ENCODE measurements around the gene OR1E2.

OR1E2 gene

DNA sequence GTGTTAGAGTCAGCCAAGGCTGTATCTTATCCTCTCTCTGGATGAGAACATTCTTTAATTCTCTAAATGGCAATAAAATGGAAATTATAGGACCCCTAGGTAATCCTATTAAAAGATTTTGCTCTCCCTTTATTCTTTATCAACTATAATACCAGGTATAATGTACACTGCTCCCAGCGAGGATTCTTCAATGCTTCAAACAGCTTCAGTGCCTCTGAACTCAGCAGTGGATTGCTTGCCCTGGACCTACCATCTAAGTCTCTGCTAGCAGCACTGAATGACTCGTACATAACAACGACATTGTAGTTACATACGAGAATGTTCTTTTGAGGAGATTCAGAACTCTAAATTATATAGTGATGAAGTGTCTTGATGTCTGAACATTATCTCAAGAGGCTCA lies 43.9 kb downstream of the OR1E2 start:
- no peak for DNase-seq

- no peak for DNase-seq
These were observed 47.5 kb downstream of the OR1E2 start, which contains the start of gene OR3A2 for GRCh38 chr17:3385869-3386816. OR3A2 (minus strand) TSS chr17:3386308.

Data from inflammatory macrophage (primary cell).